A549 (cell line): ENCODE results near the gene TRAPPC12. TPM values are rescaled to one million over a fixed set of nuclear protein-coding genes. Genes with fewer than 3 reads are reported as not detected.

ENCODE experiments used
- ATAC-seq, 2 experiments: fragments of 200-7000 bp in 1 of 2; fragments of >200 bp in 1 of 2; cut with Nextera tagmentation in 1 of 2; cut with Tn5 transposase in 1 of 2; 3 replicates each; pipeline versions ENCODE4 v1.8.0 to v1.9.1; 2018 to 2020; ENCODE audit warnings: mild to moderate bottlenecking in 1 of 2, moderate library complexity in 1 of 2
- CTCF ChIA-PET: fragments of 300-600 bp; sonication (Branson Sonifier 250); formaldehyde crosslinking; extraction: SDS; loops from one replicate; lab custom pipeline; 2021; ENCODE audit warnings: antibody characterized with exemption, inconsistent platforms; lab: Yijun Ruan, JAX
- POLR2A ChIA-PET: fragments of 350-600 bp; formaldehyde crosslinking; extraction: SDS; loops from one replicate; lab custom pipeline; 2021; ENCODE audit warnings: antibody characterized with exemption, inconsistent platforms; lab: Yijun Ruan, JAX
- DNase-seq, 2 experiments: peaks; one replicate each; pipeline versions ENCODE4 v3.0.0 to v3.0.0-alpha.2; 2011 to 2016; ENCODE audit warnings: low read depth in 1 of 2, low spot score in 1 of 2
- FAIRE-seq: peaks from 2 replicates; lab custom pipeline; 2011; peaks lifted over from hg19 to GRCh38; lab: Jason Lieb, UNC
- H3K27ac ChIP-seq, 2 experiments: fragments of >200 bp; sonication (Bioruptor Twin); formaldehyde crosslinking; 3 replicates each; pipeline ENCODE4 v1.5.1; 2016 to 2017
- H3K4me1 ChIP-seq: fragments of >200 bp; sonication (Bioruptor Twin); formaldehyde crosslinking; 3 replicates; pipeline ENCODE4 v1.6.1; 2016
- H3K4me2 ChIP-seq: fragments of >200 bp; sonication (Bioruptor Twin); formaldehyde crosslinking; 3 replicates; pipeline ENCODE4 v1.6.1; 2016
- H3K4me3 ChIP-seq: fragments of >200 bp; sonication (Bioruptor Twin); formaldehyde crosslinking; 3 replicates; pipeline ENCODE4 v1.5.1; 2016
- H3K9me3 ChIP-seq: fragments of >200 bp; sonication (Bioruptor Twin); formaldehyde crosslinking; 3 replicates; pipeline ENCODE4 v1.6.1; 2016
- ATOH8 ChIP-seq: fragments of 250-450 bp; sonication (Bioruptor Pico); IDR thresholded peaks from 2 replicates; pipeline ENCODE4 v1.5.0; 2020; ENCODE audit warnings: low read depth, mild to moderate bottlenecking, moderate library complexity
- CHD2 ChIP-seq: fragments of 150-350 bp; IDR thresholded peaks from 2 replicates; pipeline ENCODE4 v1.6.1; 2014; ENCODE audit warnings: low read length; ENCODE audit not compliant: partially characterized antibody
- CHD4 ChIP-seq: fragments of 200-600 bp; sonication (generic); IDR thresholded peaks from 2 replicates; pipeline ENCODE4 v1.6.1; 2016; ENCODE audit warnings: antibody characterized with exemption, mild to moderate bottlenecking, borderline replicate concordance
- ELK1 ChIP-seq: fragments of 150-350 bp; IDR thresholded peaks from 2 replicates; pipeline ENCODE4 v1.6.1; 2014; ENCODE audit warnings: low read depth, mild to moderate bottlenecking, low read length
- ESRRA ChIP-seq: fragments of 150-350 bp; IDR thresholded peaks from 2 replicates; pipeline ENCODE4 v1.6.1; 2014; ENCODE audit warnings: mild to moderate bottlenecking, low read length, borderline replicate concordance
- FOSL2 ChIP-seq, 2 experiments: fragments of 450-650 bp in 1 of 2; fragments of >200 bp in 1 of 2; sonication (Bioruptor Twin) in 1 of 2; formaldehyde crosslinking; IDR thresholded peaks; 2 replicates each; pipeline versions ENCODE4 v1.5.0 to v1.6.1; 2016 to 2020; ENCODE audit warnings: mild to moderate bottlenecking in 1 of 2, moderate library complexity in 1 of 2
- FOXS1 ChIP-seq: fragments of 250-450 bp; sonication (Bioruptor Pico); IDR thresholded peaks from 2 replicates; pipeline ENCODE4 v1.5.0; 2020; ENCODE audit warnings: mild to moderate bottlenecking, moderate library complexity
- HDAC2 ChIP-seq: fragments of 200-600 bp; sonication (generic); IDR thresholded peaks from 2 replicates; pipeline ENCODE4 v1.6.1; 2016
- HEYL ChIP-seq: fragments of 250-450 bp; sonication (Bioruptor Pico); IDR thresholded peaks from 2 replicates; pipeline ENCODE4 v1.8.0; 2021; ENCODE audit warnings: mild to moderate bottlenecking, moderate library complexity
- HOXA7 ChIP-seq: fragments of 250-450 bp; sonication (Bioruptor Pico); IDR thresholded peaks from 2 replicates; pipeline ENCODE4 v1.5.0; 2020; ENCODE audit warnings: mild to moderate bottlenecking, moderate library complexity
- KDM5A ChIP-seq: fragments of 200-600 bp; sonication (generic); IDR thresholded peaks from 2 replicates; pipeline ENCODE4 v1.6.1; 2016; ENCODE audit warnings: antibody characterized with exemption, mild to moderate bottlenecking
- MAFK ChIP-seq: fragments of 450-650 bp; IDR thresholded peaks from 2 replicates; pipeline ENCODE4 v1.6.1; 2014; ENCODE audit not compliant: partially characterized antibody
- MYC ChIP-seq: IDR thresholded peaks from 2 replicates; pipeline ENCODE4 v1.6.1; 2012; ENCODE audit warnings: mild to moderate bottlenecking, inconsistent platforms, low read length, improper control_type of control experiment, borderline replicate concordance
- NR3C1 ChIP-seq: fragments of >200 bp; sonication (Bioruptor Twin); formaldehyde crosslinking; IDR thresholded peaks from 3 replicates; pipeline ENCODE4 v1.6.1; 2017
- POLR2A ChIP-seq: IDR thresholded peaks from 2 replicates; pipeline ENCODE4 v1.6.1; 2012; ENCODE audit warnings: mild to moderate bottlenecking, low read length
- RAD21 ChIP-seq, 2 experiments: fragments of >200 bp in 1 of 2; sonication (Bioruptor Twin) in 1 of 2; formaldehyde crosslinking in 1 of 2; IDR thresholded peaks in 1 of 2; conservative IDR thresholded peaks in 1 of 2; 2 replicates in 1 of 2; 3 replicates in 1 of 2; pipeline ENCODE4 v1.6.1; 2012 to 2018; ENCODE audit warnings: inconsistent platforms in 1 of 2
- RARB ChIP-seq: fragments of 250-450 bp; sonication (Bioruptor Pico); IDR thresholded peaks from 2 replicates; pipeline ENCODE4 v1.8.0; 2021; ENCODE audit warnings: mild to moderate bottlenecking, moderate library complexity
- RCOR1 ChIP-seq: fragments of 150-350 bp; IDR thresholded peaks from 2 replicates; pipeline ENCODE4 v1.6.1; 2014; ENCODE audit warnings: antibody characterized with exemption, low read length, low read depth
- RNF2 ChIP-seq: fragments of 200-600 bp; sonication (generic); IDR thresholded peaks from 2 replicates; pipeline ENCODE4 v1.6.1; 2016; ENCODE audit warnings: low read depth, mild to moderate bottlenecking, antibody characterized with exemption, moderate library complexity, borderline replicate concordance
- USF2 ChIP-seq: fragments of 450-650 bp; IDR thresholded peaks from 2 replicates; pipeline ENCODE4 v1.6.1; 2014; ENCODE audit warnings: antibody characterized with exemption
- WGBS: methylation state at CpG from one replicate; pipeline ENCODE4 v1.1.6; 2017; ENCODE audit errors: missing lambda C conversion rate; 5-methylcytosine and 5-hydroxymethylcytosine counted together
- polyA plus RNA-seq, 4 experiments: library from polyadenylated mRNA; depleted of rRNA in 3 of 4; stranded (reverse); fragments of >200 nt; fragmentation: RNase III in 1 of 4; extraction: RNeasy Plus Mini Kit Qiagen cat#74134 plus additional on column Dnase treatment in 1 of 4; gene quantifications; 2 replicates in 3 of 4; 3 replicates in 1 of 4; pipeline ENCODE4 v1.2.3, GENCODE V29; 2011 to 2017

The TRAPPC12 gene
- polyA plus RNA-seq, 2 of the 4 experiments (the other 2 are of a cell fraction): 42.3 to 55.0 TPM

- DNase-seq (no peak), ATAC-seq (no peak), FAIRE-seq (no peak)
- H3K4me3 ChIP-seq: no peak overlapping the region
- H3K4me1 ChIP-seq: peaks cover 3% of the 10 kb centered on the region
- WGBS: 82% methylated on average over 11 of the region's 11 CpGs
- H3K4me2 ChIP-seq: no peak overlapping the region
- H3K9me3 ChIP-seq: no peaks in the 10 kb centered on the region
- ChIA-PET POLR2A (interaction anchor here (1.2 kb wide), 1 partner anchor 80 kb away, joined by 3 read pairs; the partner anchor contains the start of gene TRAPPC12), CTCF (interaction anchor here (0.8 to 6.3 kb wide), 6 partner anchors 8 to 190 kb away, joined by 4 to 64 read pairs (median 8); no protein-coding TSS in a partner anchor)
- TF ChIP-seq FOXS1 (CRISPR knock-in tag) (no peak), RARB (no peak), RNF2 (no peak), RCOR1 (no peak), FOSL2 (IDR thresholded peaks at IDR 0.05) (no peak), FOSL2 (CRISPR knock-in tag; IDR thresholded peaks at IDR 0.05) (no peak), MYC (no peak), USF2 (no peak), CHD4 (no peak), ELK1 (no peak), KDM5A (no peak), NR3C1 (no peak), HDAC2 (no peak), ESRRA (no peak), RAD21 (conservative IDR thresholded peaks at IDR 0.05 in 1 of 2, IDR thresholded peaks at IDR 0.05 in 1 of 2) (no peak), ATOH8 (CRISPR knock-in tag) (no peak), HOXA7 (CRISPR knock-in tag) (no peak), CHD2 (no peak), MAFK (no peak)
- no peak overlapping the region for H3K27ac ChIP-seq
Measured at GRCh38 chr2:3460156-3460555, 80.7 kb downstream of the TRAPPC12 start.

GRCh38 chr2:3460831-3461800, 81.6 kb downstream of the TRAPPC12 start:
- H3K9me3 ChIP-seq: no peaks in the 10 kb centered on the region
- no peak overlapping the region for H3K4me3 ChIP-seq
- ATAC-seq: no peak
- ChIA-PET CTCF (interaction anchor here (0.6 to 6.3 kb wide), 20 partner anchors 9 to 1326 kb away, joined by 3 to 64 read pairs (median 5); no protein-coding TSS in a partner anchor), POLR2A (interaction anchor here (1.2 kb wide), 1 partner anchor 81 kb away, joined by 3 read pairs; the partner anchor contains the start of gene TRAPPC12)
- no peak for DNase-seq
- peaks cover 13% of the 10 kb centered on the region for H3K4me1 ChIP-seq
- WGBS: 90% methylated on average over 38 of the region's 38 CpGs
- FAIRE-seq: no peak
- H3K4me2 ChIP-seq: no peak overlapping the region
- TF ChIP-seq POLR2A (no peak; the same call in 1 of the 2 replicates), HEYL (CRISPR knock-in tag) (no peak)
- no peak overlapping the region for H3K27ac ChIP-seq
